ENCODE measurements around the gene BRD7.

The BRD7 gene

GRCh38 chr16:50368410-50369132 lies at the start of gene BRD7:
BRD7 (minus strand) TSS chr16:50368988; CDS start chr16:50368774, 214 bp downstream.
- peak; percentile 78 for DNase-seq (ENCODE audit: low read depth)

- no peak for DNase-seq (ENCODE audit: low read depth)
These were observed 47.6 kb upstream of the BRD7 start for GRCh38 chr16:50416388-50416787.

GRCh38 chr16:50414152-50414551 lies 45.4 kb upstream of the BRD7 start:
- no peak for DNase-seq (ENCODE audit: low read depth)

GRCh38 chr16:50411034-50411433 lies 42.2 kb upstream of the BRD7 start:
- no peak for DNase-seq (ENCODE audit: low read depth)

GRCh38 chr16:50408001-50408561 lies 39.3 kb upstream of the BRD7 start:
- DNase-seq (ENCODE audit: low read depth): no peak

- no peak for DNase-seq (ENCODE audit: low read depth)
These were observed 38.6 kb upstream of the BRD7 start for GRCh38 chr16:50407351-50407750.

- DNase-seq (ENCODE audit: low read depth): no peak
These were observed 34.7 kb upstream of the BRD7 start for GRCh38 chr16:50403491-50403890.

- no peak for DNase-seq (ENCODE audit: low read depth)
These were observed 33.6 kb upstream of the BRD7 start for GRCh38 chr16:50402298-50402895.

- DNase-seq (ENCODE audit: low read depth): no peak
These were observed 32.6 kb upstream of the BRD7 start for GRCh38 chr16:50401355-50401754.

GRCh38 chr16:50400967-50401348 lies 32.2 kb upstream of the BRD7 start:
- DNase-seq (ENCODE audit: low read depth): no peak

GRCh38 chr16:50400312-50400966 lies 31.7 kb upstream of the BRD7 start:
- no peak for DNase-seq (ENCODE audit: low read depth)

- DNase-seq (ENCODE audit: low read depth): no peak
These were observed 30.6 kb upstream of the BRD7 start for GRCh38 chr16:50399411-50399810.

- DNase-seq (ENCODE audit: low read depth): no peak
These were observed 29.5 kb upstream of the BRD7 start for GRCh38 chr16:50398336-50398735.

- DNase-seq (ENCODE audit: low read depth): no peak
These were observed 28.2 kb upstream of the BRD7 start for GRCh38 chr16:50396761-50397535.

GRCh38 chr16:50395763-50396710 lies 27.2 kb upstream of the BRD7 start:
- no peak for DNase-seq (ENCODE audit: low read depth)

GRCh38 chr16:50393858-50394802 lies 25.3 kb upstream of the BRD7 start:
- DNase-seq (ENCODE audit: low read depth): no peak

- no peak for DNase-seq (ENCODE audit: low read depth)
These were observed 24.6 kb upstream of the BRD7 start for GRCh38 chr16:50393416-50393815.

GRCh38 chr16:50390914-50391716 lies 22.3 kb upstream of the BRD7 start:
- DNase-seq (ENCODE audit: low read depth): no peak

- DNase-seq (ENCODE audit: low read depth): no peak
These were observed 21.6 kb upstream of the BRD7 start for GRCh38 chr16:50390371-50390771.

Data from activated T-cell treated with anti-CD3 and anti-CD28 coated beads for 48 hours (primary cell).